D721Med (cell line): ENCODE results near the gene MGMT.

Experiments
- DNase-seq: peaks from one replicate; pipeline ENCODE4 v3.0.0; 2011; ENCODE audit warnings: low spot score; ENCODE audit not compliant: insufficient read length
- FAIRE-seq: peaks from 2 replicates; lab custom pipeline; 2011; peaks lifted over from hg19 to GRCh38; lab: Jason Lieb, UNC
- TF ChIP-seq, protein P1 (sequence below): IDR thresholded peaks from 2 replicates; pipeline ENCODE4 v1.5.1; 2012; ENCODE audit warnings: mild to moderate bottlenecking, control low read depth; ENCODE audit not compliant: insufficient read depth; ENCODE audit errors: missing control alignments

Gene MGMT

DNA sequence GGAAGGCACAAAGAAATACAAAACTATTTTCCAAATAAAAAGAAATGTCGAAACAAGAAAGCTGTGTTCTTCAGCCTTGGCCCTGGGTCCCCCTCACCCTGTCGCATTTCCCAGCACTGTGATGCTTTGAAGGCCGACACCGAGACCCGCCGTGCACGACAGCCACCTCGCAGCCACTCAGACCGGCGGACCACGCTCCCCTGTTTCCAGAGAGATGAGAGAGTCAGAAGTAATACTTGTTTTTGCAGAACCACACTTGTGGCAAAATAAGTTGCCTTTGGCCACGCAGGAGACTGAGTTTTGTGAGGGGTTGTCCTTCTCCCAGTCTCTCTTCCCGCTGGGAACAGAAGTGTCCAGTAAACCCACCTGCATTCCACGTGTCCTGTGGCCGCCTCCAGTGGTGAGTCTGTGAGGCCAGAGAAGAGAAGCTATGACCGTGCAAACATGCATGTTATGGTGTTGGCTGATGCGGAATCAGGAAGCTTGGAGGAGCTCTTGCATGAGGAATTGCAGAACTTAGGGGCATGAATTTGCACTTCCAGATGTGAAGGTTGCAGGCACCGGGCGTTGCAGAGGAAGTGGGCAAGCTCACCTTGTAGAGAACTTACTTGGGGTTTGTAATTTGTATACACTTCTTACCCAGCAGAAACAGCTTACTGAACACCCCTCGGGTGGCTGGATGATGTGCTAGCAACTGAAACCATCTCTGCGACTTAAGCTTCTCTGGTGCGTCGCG is 302.5 kb downstream of the MGMT start:
- TF ChIP-seq, protein P1, sequence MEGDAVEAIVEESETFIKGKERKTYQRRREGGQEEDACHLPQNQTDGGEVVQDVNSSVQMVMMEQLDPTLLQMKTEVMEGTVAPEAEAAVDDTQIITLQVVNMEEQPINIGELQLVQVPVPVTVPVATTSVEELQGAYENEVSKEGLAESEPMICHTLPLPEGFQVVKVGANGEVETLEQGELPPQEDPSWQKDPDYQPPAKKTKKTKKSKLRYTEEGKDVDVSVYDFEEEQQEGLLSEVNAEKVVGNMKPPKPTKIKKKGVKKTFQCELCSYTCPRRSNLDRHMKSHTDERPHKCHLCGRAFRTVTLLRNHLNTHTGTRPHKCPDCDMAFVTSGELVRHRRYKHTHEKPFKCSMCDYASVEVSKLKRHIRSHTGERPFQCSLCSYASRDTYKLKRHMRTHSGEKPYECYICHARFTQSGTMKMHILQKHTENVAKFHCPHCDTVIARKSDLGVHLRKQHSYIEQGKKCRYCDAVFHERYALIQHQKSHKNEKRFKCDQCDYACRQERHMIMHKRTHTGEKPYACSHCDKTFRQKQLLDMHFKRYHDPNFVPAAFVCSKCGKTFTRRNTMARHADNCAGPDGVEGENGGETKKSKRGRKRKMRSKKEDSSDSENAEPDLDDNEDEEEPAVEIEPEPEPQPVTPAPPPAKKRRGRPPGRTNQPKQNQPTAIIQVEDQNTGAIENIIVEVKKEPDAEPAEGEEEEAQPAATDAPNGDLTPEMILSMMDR, result no peak
- DNase-seq (no peak), FAIRE-seq (no peak)

DNA sequence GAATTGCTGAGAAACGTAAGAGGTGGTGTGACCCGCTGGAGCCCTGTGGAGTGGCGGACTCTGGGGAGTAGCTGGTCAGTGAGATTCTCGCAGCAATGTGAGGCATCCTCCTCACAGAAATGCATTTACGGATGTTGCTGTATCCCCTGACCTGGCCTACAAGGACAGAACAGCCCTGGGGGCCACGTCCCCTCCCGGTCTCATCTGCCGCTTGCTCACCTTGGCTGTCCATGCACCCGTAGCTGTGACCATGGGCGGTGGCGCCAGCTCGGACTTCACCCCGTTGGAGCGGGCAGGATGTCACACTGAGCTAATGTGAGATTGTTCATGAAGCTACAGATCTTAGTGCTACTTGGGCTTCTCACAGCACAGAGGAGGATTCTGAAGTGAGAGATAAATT is 303.2 kb downstream of the MGMT start:
- no peak for FAIRE-seq

DNA sequence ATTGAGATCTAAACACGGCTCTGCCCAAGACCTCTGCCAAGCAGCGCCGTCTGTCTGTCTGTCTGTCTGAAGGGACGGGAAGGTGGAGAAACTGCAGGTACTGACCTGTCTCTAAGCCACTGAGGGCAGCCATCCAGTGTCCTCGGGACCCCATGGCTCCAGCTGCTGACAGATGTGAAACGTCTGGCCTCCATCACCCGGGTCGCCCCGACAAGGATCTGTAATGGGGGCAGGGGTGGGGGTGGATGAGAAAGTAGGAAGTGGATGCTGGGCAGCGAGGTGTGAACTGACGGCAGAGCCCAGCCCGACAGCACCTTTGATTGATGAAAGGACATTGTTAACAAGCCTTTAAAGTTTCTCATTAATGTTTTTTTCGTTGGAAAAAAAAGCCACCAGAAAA is 304.0 kb downstream of the MGMT start:
- TF ChIP-seq, protein P1, result no peak
- DNase-seq (no peak), FAIRE-seq (no peak)

More for the DNA sequence above, 303.2 kb downstream of the MGMT start:
- TF ChIP-seq, protein P1, result no peak
- no peak for DNase-seq

DNA sequence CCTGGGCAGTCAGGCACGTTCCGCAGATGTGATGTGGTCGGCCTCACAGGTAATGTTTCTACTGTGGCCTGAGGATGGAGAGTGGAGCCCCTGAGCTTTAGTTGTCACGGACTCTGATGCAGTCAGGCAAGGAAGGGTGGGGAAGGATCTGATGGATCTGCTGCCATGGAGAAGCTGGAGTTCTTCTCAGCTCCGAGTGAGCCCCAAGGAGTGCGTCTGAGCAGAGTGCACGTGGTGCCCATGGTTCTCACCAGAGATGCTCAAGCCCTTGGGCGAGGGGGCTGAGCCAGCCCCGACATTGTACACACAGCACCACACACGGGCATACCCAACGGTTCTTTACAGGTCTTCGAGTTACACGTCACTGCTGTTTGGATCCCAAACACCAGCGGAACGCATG is 304.5 kb downstream of the MGMT start:
- FAIRE-seq, result no peak
- DNase-seq, result no peak
- TF ChIP-seq, protein P1, result no peak

DNA sequence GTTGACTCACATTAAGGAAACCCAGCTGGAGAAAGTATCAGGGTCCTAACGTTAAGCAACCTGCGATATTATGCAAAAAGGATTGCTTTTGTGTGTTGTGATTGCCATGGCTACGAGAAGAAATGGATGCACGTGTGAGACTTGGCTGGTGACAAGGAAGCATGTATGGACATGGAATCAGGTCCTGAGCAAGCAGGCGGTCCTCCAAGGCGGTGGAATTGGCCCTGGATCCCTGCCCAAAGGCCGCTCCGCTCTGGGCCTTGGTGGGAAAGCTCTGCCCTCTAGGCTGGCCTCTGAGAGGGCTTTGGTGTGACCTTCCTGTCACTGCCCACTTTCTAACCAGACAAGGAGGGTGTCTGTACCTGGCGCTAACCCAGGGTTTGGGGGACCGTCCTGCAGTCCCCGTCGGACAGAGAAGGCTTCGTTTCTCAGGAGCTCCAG is 305.0 kb downstream of the MGMT start:
- DNase-seq (no peak), FAIRE-seq (no peak)
- TF ChIP-seq, protein P1, result no peak

DNA sequence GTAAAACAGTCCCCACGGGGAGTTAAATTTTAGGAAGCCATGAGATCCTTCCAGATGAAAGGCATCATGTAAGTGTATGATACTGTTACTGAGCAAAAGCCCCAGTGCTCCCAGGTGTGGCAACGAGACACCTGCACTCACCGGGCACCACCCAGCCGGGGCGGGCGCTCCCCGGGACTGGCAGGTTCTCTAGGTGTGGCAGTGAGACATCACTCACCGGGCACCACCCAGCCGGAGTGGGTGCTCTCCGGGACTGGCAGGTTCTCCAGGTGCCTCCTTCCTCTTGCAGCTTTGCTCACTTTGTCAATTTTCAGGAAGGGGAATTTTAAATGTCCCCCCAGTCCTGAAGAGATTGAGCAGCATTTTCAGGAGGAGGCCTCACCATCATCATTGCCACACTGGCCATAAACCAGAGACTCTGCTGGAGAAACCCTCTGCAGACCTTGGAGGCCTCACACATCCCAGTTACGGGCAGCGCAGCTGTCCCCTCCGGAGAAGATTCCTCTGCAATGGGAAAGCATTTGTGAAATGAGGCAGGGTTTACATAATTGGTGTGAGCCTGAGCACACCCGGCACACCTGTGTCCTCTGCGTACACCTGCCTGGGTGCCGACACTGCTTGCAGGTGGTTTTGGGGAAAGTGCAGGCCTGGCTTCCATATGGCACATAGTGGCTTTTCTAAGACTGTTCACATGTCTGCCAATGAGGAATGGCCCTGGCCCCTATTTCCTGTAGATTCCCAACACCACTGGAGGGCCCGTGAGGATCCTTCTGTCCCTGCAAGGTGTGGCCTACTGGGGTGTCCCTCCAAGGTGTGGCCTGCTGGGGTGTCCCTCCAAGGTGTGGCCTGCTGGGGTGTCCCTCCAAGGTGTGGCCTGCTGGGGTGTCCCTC is 305.7 kb downstream of the MGMT start:
- TF ChIP-seq, protein P1, result no peak
- no peak for FAIRE-seq
- DNase-seq, result no peak
